H1 (cell line): Measurements from ENCODE around the gene NMB. TPM values are rescaled to one million over a fixed set of nuclear protein-coding genes. Genes with fewer than 3 reads are reported as not detected.
A peak's percentile ranks its signal among the peaks of the same experiment; 100 is the strongest.

ENCODE experiments used
- KDM1A ChIP-seq: fragments of 200-600, 300-600 bp; sonication (generic); IDR thresholded peaks from 2 replicates; pipeline ENCODE4 v1.7.1; 2016; ENCODE audit warnings: mild to moderate bottlenecking, low read length, borderline replicate concordance
- MAFK ChIP-seq: IDR thresholded peaks from 2 replicates; pipeline ENCODE4 v1.6.1; 2012; ENCODE audit warnings: low read depth, mild to moderate bottlenecking, improper control_type of control experiment, low read length
- POLR2AphosphoS5 ChIP-seq: IDR thresholded peaks from 2 replicates; pipeline ENCODE4 v1.6.1; 2011; ENCODE audit warnings: low read depth, low read length
- POU5F1 ChIP-seq: IDR thresholded peaks from 2 replicates; pipeline ENCODE4 v1.6.1; 2011; ENCODE audit warnings: low read depth, mild to moderate bottlenecking, low read length, moderate library complexity
- RNF2 ChIP-seq: fragments of 200-900, 300-1000 bp; sonication (generic); IDR thresholded peaks from 2 replicates; pipeline ENCODE4 v1.7.1; 2016; ENCODE audit warnings: borderline replicate concordance, low read depth, mild to moderate bottlenecking, antibody characterized with exemption, low read length; ENCODE audit not compliant: poor library complexity, severe bottlenecking; ENCODE audit errors: missing control alignments
- SAP30 ChIP-seq: fragments of 300-600 bp; sonication (generic); IDR thresholded peaks from 2 replicates; pipeline ENCODE4 v1.7.1; 2012; ENCODE audit warnings: low read length, moderate library complexity, mild to moderate bottlenecking, inconsistent platforms; ENCODE audit not compliant: insufficient read depth, insufficient replicate concordance
- SIRT6 ChIP-seq: IDR thresholded peaks from one replicate; pipeline ENCODE4 v1.7.1; 2012; ENCODE audit warnings: low read length, inconsistent platforms
- polyA plus RNA-seq, 7 experiments: library from polyadenylated mRNA; depleted of rRNA in 3 of 7; stranded (reverse) in 5 of 7; unstranded in 2 of 7; fragments of >200 nt in 5 of 7; fragments of 200-250 nt in 2 of 7; gene quantifications; 1 replicate in 5 of 7; 2 replicates in 1 of 7; 4 replicates in 1 of 7; pipeline versions ENCODE4 v1.2.1 to v1.2.3, GENCODE V29; 2011 to 2013; ENCODE audit warnings: missing spikeins in 2 of 7, mixed read lengths in 2 of 7
- total RNA-seq: library from RNA; stranded (reverse); fragmentation: NEBNext Ultra II Directional; extraction: Animal tissue kit (Norgen Biotek cat#: 25700); gene quantifications from 2 replicates; pipeline ENCODE4 v1.2.1, GENCODE V29; 2021
- TF ChIP-seq, protein P1 (sequence below): fragments of 300-600 bp; sonication (generic); IDR thresholded peaks from 2 replicates; pipeline ENCODE4 v1.7.1; 2012; ENCODE audit warnings: low read length, moderate library complexity, mild to moderate bottlenecking, inconsistent platforms; ENCODE audit not compliant: insufficient replicate concordance
- TF ChIP-seq, protein P2 (sequence below): IDR thresholded peaks from 2 replicates; pipeline ENCODE4 v1.6.1; 2012; ENCODE audit warnings: inconsistent platforms

NMB gene
- total and polyA plus RNA-seq, 2 of the 8 experiments (the other 6 are each of a cell fraction or from before 2014, with no cell fraction given) = 9.3 to 13.6 TPM

DNA sequence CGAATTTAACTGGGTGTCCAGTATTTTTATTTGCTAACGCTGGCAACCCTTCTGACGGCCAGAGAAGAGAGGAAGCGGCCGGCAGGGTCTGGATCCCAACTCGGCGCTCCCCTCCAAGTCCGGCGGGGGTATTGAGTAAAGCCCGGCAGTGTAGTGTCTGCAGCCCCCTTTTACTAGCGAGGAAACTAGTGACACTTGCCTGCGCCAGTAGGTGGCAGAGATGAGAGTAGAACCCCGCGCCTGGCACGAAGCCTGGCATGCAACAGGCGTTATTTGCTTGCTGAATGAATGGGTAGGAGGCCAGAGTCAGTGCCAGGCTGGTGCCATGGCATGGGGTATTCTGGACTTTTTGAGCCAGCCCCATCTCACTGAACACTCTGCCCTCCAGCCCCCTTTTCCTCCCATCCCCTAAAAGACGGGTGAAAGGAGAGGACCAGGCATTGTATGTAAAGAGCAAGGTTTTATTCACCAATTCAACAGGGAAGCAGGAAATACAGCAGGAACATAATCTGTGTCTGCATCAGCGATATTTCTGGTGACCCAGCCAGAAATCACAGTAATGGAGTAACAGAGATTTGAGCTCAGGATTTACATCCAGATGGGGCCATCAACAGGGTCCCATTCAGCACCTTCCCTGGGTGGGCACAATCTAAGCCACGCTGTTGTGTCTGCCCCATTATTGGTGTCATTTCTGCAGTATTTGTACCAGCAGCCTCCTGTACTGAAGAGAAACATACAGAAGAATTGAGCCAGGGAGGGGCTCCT lies 3.1 kb downstream of the NMB start (continued):
- TF ChIP-seq, protein P1, sequence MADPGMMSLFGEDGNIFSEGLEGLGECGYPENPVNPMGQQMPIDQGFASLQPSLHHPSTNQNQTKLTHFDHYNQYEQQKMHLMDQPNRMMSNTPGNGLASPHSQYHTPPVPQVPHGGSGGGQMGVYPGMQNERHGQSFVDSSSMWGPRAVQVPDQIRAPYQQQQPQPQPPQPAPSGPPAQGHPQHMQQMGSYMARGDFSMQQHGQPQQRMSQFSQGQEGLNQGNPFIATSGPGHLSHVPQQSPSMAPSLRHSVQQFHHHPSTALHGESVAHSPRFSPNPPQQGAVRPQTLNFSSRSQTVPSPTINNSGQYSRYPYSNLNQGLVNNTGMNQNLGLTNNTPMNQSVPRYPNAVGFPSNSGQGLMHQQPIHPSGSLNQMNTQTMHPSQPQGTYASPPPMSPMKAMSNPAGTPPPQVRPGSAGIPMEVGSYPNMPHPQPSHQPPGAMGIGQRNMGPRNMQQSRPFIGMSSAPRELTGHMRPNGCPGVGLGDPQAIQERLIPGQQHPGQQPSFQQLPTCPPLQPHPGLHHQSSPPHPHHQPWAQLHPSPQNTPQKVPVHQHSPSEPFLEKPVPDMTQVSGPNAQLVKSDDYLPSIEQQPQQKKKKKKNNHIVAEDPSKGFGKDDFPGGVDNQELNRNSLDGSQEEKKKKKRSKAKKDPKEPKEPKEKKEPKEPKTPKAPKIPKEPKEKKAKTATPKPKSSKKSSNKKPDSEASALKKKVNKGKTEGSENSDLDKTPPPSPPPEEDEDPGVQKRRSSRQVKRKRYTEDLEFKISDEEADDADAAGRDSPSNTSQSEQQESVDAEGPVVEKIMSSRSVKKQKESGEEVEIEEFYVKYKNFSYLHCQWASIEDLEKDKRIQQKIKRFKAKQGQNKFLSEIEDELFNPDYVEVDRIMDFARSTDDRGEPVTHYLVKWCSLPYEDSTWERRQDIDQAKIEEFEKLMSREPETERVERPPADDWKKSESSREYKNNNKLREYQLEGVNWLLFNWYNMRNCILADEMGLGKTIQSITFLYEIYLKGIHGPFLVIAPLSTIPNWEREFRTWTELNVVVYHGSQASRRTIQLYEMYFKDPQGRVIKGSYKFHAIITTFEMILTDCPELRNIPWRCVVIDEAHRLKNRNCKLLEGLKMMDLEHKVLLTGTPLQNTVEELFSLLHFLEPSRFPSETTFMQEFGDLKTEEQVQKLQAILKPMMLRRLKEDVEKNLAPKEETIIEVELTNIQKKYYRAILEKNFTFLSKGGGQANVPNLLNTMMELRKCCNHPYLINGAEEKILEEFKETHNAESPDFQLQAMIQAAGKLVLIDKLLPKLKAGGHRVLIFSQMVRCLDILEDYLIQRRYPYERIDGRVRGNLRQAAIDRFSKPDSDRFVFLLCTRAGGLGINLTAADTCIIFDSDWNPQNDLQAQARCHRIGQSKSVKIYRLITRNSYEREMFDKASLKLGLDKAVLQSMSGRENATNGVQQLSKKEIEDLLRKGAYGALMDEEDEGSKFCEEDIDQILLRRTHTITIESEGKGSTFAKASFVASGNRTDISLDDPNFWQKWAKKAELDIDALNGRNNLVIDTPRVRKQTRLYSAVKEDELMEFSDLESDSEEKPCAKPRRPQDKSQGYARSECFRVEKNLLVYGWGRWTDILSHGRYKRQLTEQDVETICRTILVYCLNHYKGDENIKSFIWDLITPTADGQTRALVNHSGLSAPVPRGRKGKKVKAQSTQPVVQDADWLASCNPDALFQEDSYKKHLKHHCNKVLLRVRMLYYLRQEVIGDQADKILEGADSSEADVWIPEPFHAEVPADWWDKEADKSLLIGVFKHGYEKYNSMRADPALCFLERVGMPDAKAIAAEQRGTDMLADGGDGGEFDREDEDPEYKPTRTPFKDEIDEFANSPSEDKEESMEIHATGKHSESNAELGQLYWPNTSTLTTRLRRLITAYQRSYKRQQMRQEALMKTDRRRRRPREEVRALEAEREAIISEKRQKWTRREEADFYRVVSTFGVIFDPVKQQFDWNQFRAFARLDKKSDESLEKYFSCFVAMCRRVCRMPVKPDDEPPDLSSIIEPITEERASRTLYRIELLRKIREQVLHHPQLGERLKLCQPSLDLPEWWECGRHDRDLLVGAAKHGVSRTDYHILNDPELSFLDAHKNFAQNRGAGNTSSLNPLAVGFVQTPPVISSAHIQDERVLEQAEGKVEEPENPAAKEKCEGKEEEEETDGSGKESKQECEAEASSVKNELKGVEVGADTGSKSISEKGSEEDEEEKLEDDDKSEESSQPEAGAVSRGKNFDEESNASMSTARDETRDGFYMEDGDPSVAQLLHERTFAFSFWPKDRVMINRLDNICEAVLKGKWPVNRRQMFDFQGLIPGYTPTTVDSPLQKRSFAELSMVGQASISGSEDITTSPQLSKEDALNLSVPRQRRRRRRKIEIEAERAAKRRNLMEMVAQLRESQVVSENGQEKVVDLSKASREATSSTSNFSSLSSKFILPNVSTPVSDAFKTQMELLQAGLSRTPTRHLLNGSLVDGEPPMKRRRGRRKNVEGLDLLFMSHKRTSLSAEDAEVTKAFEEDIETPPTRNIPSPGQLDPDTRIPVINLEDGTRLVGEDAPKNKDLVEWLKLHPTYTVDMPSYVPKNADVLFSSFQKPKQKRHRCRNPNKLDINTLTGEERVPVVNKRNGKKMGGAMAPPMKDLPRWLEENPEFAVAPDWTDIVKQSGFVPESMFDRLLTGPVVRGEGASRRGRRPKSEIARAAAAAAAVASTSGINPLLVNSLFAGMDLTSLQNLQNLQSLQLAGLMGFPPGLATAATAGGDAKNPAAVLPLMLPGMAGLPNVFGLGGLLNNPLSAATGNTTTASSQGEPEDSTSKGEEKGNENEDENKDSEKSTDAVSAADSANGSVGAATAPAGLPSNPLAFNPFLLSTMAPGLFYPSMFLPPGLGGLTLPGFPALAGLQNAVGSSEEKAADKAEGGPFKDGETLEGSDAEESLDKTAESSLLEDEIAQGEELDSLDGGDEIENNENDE = no peak
- no peak for TF ChIP-seq MAFK
- no peak for TF ChIP-seq RNF2
- TF ChIP-seq, protein P2, sequence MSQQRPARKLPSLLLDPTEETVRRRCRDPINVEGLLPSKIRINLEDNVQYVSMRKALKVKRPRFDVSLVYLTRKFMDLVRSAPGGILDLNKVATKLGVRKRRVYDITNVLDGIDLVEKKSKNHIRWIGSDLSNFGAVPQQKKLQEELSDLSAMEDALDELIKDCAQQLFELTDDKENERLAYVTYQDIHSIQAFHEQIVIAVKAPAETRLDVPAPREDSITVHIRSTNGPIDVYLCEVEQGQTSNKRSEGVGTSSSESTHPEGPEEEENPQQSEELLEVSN = no peak
- TF ChIP-seq SAP30 = no peak
- TF ChIP-seq POLR2AphosphoS5 = no peak
- TF ChIP-seq KDM1A = no peak
- TF ChIP-seq SIRT6 = no peak
- 0 out of 2 replicates have a peak, but pooled peaks have one; percentile 27 for TF ChIP-seq POU5F1
